Right cardiac atrium (tissue), 5 donors: ENCODE results near the gene C22orf31. TPM values are rescaled to one million over a fixed set of nuclear protein-coding genes. Genes with fewer than 3 reads are reported as not detected.

Source experiments
- ATAC-seq, 2 donors: fragments of 200-7000 bp; cut with Tn5 transposase; one replicate each; pipeline versions ENCODE4 v1.8.0 to v1.9.1; 2020; ENCODE audit warnings: moderate library complexity in 2 of 2, mild to moderate bottlenecking in 1 of 2
- DNase-seq, 3 donors: peaks; one replicate each; pipeline ENCODE4 v3.0.0-alpha.2; 2020
- H3K27ac ChIP-seq: one replicate; pipeline ENCODE4 v1.5.1; 2013; ENCODE audit warnings: mild to moderate bottlenecking, low read length, control low read depth, moderate library complexity
- H3K27me3 ChIP-seq: one replicate; pipeline ENCODE4 v1.6.1; 2013; ENCODE audit not compliant: control insufficient read depth, insufficient read depth
- H3K4me1 ChIP-seq: one replicate; pipeline ENCODE4 v1.6.1; 2013; ENCODE audit warnings: low read length; ENCODE audit not compliant: control insufficient read depth, insufficient read depth
- H3K4me3 ChIP-seq: one replicate; pipeline ENCODE4 v1.5.1; 2013; ENCODE audit warnings: low read length, control low read depth
- H3K9me3 ChIP-seq: one replicate; pipeline ENCODE4 v1.6.1; 2013; ENCODE audit warnings: low read length; ENCODE audit not compliant: control insufficient read depth
- WGBS: extraction: QIAGEN DNeasy Blood & Tissue Kit; methylation state at CpG from one replicate; pipeline ENCODE4 v1.1.7; 2013; 5-methylcytosine and 5-hydroxymethylcytosine counted together
- intact Hi-C, 4 donors: fragments of 100-400 bp; cut with DNase I; formaldehyde crosslinking; loops; one replicate each; pipeline versions ENCODE4 v1.11.0 to v1.14.0; 2022 to 2023
- polyA plus RNA-seq: library from polyadenylated mRNA; stranded (reverse); fragments of 200-250 nt; gene quantifications from one replicate; pipeline ENCODE4 v1.2.3, GENCODE V29; 2013
- total RNA-seq, 4 donors: library from RNA; stranded (reverse); fragmentation: NEBNext Ultra II Directional; extraction: Animal tissue kit (Norgen Biotek cat#: 25700); gene quantifications; one replicate each; pipeline ENCODE4 v1.2.1, GENCODE V29; 2021
- donor health status: healthy with polysubstance abuse.
- donor health status: DM: no; HTN: yes; CAD: no.
- donor health status: DM: no; HTN: no; CAD: no.
- donor health status: DM: no; HTN: yes; CAD: no; lungs with severe emphysema.
- donor health status: DM: yes; HTN: yes; CAD: no.

The C22orf31 gene
- total and polyA plus RNA-seq, 5 donors, result 0.14 to 0.46 (median 0.31) TPM; not detected in 2

DNA sequence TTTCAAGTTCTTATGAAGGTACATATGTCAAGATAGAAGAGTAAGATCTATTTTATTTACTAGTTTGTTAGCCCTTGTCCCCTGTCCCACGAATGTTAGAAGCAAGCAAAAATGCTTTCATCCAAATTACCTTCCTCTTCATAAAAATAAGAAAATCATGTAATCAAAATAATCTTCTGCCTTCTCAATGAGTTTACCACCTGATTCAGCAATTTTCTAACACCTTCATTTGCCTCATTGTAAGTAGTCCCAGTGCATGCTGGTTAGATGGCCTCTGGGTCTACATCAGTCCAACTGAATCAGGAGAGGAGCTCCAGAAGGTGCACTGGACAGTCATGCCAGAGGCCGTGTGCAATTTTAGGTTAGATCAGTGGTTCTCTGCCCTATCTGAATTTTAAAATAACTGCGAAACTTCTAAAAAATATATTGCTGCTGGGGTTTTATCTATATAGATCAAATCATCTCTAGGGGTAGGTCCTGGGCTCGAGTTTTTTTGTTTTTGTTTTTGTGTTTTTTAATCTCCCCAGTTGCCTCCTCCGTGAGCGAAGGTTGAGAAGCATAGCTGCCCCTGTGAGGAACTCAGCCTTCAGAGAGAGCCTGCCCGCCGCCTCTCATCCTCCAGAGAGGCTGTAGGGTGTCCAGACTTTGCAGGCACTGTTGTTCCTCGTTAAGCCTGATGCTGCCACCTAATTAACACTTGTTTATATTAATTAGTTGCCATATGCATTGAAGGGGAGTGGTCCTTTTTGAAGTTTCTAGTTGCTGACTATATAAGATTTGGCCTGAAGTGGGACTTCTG is 32.2 kb downstream of the C22orf31 start:
- WGBS, result 96% methylated on average over 9 of the region's 9 CpGs
- H3K9me3 ChIP-seq, result no peaks in the 10 kb centered on the region

DNA sequence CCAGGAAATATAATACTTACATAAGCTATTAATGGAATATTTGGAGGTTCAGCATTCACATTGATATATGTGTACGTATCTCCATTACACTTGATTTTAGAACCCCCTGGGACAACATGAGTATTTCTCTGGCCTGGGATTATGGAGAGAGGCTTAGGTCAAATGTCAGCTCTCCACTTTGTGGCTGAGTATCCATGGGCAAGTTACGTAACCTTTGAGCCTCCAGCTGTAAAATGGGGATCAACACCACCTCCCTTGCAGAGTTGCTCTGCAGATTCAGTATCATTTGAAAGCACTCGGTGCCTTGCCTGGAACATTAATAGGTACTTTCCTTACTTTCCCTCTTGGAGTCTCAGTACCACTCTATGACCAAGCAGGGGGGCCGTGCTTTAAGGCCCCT is 33.2 kb downstream of the C22orf31 start:
- H3K9me3 ChIP-seq, result no peaks in the 10 kb centered on the region
- DNase-seq (no peak), ATAC-seq (no peak)
- WGBS, result 91% methylated on average over 4 of the region's 4 CpGs
- H3K4me3 ChIP-seq, result no peak overlapping the region
- intact Hi-C loops, result no loop called here
- peaks cover 4% of the 10 kb centered on the region for H3K4me1 ChIP-seq
- no peaks in the 10 kb centered on the region for H3K27me3 ChIP-seq
- H3K27ac ChIP-seq, result no peak overlapping the region

More for the DNA sequence above, 32.2 kb downstream of the C22orf31 start:
- H3K4me3 ChIP-seq, result no peak overlapping the region
- H3K27ac ChIP-seq, result no peak overlapping the region
- DNase-seq, result no peak
- no peaks in the 10 kb centered on the region for H3K27me3 ChIP-seq
- ATAC-seq, result no peak
- H3K4me1 ChIP-seq, result peaks cover 4% of the 10 kb centered on the region
- intact Hi-C loops, result no loop called here

DNA sequence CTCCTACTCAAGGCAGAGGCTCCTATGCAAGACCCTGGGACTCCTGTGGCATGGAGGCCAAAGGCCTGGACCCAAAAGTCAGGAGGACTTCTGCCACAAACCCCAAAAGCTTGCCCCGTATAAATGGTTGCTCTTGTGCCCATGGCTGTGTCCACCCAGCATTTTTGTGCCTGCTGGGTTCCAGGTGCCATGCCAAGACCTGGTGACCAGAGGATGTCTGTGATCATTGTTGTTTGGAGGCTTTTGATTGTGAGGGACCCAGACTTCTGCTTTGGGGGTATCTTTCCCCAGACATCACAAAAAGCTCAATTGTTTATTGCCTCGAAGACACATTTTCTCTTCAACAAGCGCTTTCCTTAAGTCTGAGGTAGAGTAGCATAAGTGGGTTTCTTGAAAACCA is 35.1 kb downstream of the C22orf31 start:
- no peak for DNase-seq
- H3K27me3 ChIP-seq, result no peaks in the 10 kb centered on the region

DNA sequence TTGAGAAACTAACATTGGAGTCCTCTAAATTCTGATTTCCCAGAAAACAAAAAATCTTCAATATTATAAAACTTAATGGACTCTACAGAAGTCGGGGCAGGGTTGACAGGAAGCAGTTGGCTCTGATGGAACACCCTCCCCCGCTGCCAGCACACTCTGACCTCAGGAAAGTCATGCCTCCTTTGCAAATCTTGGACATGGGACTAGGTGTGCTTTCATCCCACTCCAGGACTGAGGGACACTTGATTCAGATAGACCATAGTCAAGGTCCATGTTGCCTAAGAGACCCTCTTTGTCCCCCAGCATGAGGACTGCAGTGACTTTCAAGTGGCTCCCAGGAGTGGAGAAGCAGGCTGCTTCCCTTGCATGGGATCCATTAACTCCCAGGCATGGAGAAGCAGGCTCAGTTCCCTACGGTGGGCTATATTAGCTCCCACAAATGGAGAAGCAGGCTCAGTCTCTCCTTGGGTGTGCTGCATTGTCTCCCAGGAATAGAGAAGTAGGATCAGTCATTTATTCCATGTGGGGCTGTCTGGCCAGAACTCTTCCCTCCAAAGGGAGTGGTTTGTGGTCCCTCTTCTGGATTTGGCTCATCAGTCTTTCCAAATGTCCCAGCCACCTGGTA is 38.3 kb downstream of the C22orf31 start:
- Histone ChIP-seq H3K4me3 (no peak overlapping the region), H3K4me1 (peaks cover 3% of the 10 kb centered on the region), H3K27ac (no peak overlapping the region), H3K27me3 (no peaks in the 10 kb centered on the region), H3K9me3 (no peaks in the 10 kb centered on the region)
- DNase-seq, result no peak
- WGBS, result 57% methylated on average over 3 of the region's 3 CpGs
- ATAC-seq, result peak; percentile 31 to 56
- intact Hi-C loops, result no loop called here

More for the DNA sequence above, 35.1 kb downstream of the C22orf31 start:
- H3K27ac ChIP-seq, result no peak overlapping the region
- H3K9me3 ChIP-seq, result no peaks in the 10 kb centered on the region
- peaks cover 5% of the 10 kb centered on the region for H3K4me1 ChIP-seq
- no peak for ATAC-seq
- intact Hi-C loops, result no loop called here
- H3K4me3 ChIP-seq, result no peak overlapping the region
- WGBS, result 96% methylated on average over 3 of the region's 3 CpGs

DNA sequence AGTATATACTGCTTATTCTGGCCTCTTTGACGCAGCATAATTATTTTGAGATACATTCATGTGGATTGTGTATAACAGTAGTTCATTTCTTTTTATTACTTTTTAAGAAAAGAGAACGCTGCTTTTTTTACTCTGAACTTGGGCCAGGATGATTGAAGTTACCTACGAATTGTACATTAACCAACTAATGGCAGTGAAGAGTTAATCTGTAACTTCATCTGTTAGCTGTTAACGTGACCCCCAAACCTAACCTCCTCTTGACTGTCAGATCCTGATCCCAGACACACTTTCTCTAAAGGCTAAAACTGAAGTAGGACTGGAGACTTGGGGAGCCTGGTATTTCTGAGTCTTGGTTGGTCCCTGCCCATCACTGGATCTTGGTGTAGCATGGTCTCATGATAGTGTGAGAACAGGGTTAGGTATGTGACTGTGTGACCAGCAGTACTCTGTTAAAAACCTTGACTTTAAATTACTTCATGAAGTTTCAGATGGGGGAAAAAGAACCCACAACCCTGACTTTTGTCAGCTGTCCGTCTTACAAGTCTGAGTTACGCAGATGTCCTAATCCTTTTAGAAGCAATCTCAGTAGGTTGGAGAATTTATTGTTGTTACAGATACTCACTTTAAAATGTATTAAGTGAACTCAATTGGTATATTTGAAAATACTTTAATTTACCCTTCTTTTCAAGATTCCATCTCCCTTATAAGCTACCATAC is 39.4 kb downstream of the C22orf31 start:
- WGBS, result 86% methylated on average over 6 of the region's 6 CpGs
- intact Hi-C loops, result no loop called here
- Histone ChIP-seq H3K27me3 (no peaks in the 10 kb centered on the region), H3K27ac (no peak overlapping the region), H3K9me3 (no peaks in the 10 kb centered on the region), H3K4me3 (no peak overlapping the region), H3K4me1 (peaks cover 3% of the 10 kb centered on the region)
- DNase-seq (no peak), ATAC-seq (no peak)

DNA sequence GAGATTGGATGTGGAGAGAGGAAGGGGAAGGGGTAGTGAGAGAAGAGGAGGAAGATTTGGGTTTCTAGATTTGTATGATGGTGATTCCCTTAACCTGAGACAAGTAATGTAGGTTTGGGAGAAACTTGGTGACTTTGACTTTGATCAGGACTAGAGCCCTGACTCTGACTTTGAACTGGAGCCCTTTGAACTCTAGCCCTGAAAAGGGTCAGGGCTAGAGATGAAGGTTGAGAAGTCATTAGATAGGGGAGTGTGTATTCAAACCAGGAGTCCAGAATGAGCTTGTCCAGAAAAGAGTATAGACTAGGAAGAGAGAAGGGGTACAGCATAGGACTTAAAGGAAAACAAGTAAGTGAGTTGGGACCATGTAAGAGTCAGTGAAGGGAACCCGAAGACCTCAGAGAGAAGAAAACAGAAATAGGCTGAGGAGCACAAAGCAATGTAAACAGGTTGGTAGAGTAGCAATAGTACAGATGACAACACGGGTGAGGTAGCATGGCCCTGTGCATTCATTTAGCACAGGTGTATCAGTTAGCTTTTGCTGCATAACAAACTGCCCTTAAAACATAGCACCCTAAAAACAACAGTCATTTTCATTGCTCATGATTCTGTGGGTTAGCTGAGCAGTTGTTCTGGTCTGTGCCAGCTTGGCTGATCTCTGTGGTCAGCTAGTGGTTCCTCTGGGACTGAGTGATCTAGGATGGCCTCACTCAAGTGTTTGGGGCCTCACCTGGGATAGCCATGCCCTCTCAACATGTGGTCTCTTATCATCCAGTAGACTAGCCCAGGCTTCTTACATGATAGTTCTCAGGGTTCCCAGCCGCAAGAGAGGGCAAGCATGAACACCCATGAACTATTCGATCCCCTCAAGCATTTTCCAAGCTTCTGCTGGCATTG is 43.1 kb downstream of the C22orf31 start:
- Histone ChIP-seq H3K9me3 (no peaks in the 10 kb centered on the region), H3K4me1 (peaks cover 6% of the 10 kb centered on the region), H3K27ac (no peak overlapping the region), H3K4me3 (no peak overlapping the region), H3K27me3 (no peaks in the 10 kb centered on the region)
- ATAC-seq (no peak), DNase-seq (no peak)
- WGBS, result 97% methylated on average over 4 of the region's 4 CpGs
- intact Hi-C loops, result no loop called here

DNA sequence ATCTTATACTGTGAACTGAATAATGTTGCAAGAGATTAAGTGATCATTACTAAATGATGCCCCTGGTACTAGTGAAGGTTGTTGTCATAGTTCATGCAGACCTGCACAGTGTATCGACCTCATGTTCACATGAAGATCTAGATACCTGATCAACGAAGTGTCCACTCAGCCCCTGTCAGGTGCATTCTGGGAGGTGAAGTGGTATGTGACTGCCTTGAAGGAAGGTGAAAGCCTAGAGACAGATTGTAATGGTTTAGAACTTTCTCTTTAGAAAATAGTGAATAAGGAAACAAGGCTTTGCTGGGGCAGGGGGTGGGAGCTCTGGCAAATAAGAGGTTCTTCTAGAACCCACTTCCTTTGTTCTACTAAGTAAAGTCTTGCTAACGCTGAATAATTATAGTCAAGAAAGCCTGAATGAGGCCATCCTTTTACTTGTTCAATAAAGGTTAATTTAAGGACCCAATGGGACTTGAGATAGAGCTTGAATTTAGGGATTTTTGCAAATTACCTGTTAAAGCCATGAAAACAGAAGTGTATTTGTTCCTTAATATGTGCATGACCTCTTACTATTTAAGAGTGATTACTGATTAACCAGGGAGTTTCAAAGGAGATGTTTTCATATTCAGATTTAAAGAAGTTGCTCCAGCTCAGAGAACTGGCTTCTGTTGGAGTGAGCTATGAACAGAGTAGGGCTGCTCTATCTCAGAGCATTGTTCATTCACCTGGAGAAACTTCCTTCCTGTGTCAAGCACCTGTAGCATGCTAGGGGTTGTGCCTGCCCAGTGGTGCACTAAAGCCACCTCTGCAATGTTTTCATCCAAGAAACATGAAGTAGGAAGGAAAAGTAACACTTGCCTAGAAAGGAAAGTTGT is 45.3 kb downstream of the C22orf31 start:
- intact Hi-C loops, result no loop called here
- WGBS, result 87% methylated on average over 3 of the region's 3 CpGs
- no peak for ATAC-seq
- Histone ChIP-seq H3K4me1 (peaks cover 11% of the 10 kb centered on the region), H3K27ac (no peak overlapping the region), H3K27me3 (no peaks in the 10 kb centered on the region), H3K9me3 (no peaks in the 10 kb centered on the region), H3K4me3 (no peak overlapping the region)
- DNase-seq, result no peak

DNA sequence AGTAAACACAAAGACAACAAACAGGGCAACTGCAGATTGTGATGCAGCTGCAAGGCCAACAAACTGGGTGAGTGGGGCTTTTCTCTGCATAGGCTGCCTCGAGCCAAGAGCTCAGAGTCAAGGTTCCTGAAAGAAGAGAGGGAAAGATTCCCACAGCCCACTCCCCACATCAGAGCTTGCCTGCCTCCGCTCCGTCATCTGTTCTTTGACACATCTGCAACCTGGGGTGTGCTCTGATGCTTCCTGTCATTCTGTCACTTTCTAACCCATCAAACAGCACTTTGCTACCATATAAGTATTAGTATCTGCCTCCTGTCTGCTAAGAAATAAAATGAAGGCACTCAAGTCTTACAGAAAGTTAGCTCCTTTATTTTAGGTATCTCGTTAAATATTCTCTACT is 46.9 kb downstream of the C22orf31 start:
- no peaks in the 10 kb centered on the region for H3K27me3 ChIP-seq
- peaks cover 13% of the 10 kb centered on the region for H3K4me1 ChIP-seq
- H3K4me3 ChIP-seq, result no peak overlapping the region
- no peak overlapping the region for H3K27ac ChIP-seq
- intact Hi-C loops, result no loop called here
- H3K9me3 ChIP-seq, result no peaks in the 10 kb centered on the region
- 77% methylated on average over 4 of the region's 4 CpGs for WGBS
- no peak for ATAC-seq
- DNase-seq, result no peak

DNA sequence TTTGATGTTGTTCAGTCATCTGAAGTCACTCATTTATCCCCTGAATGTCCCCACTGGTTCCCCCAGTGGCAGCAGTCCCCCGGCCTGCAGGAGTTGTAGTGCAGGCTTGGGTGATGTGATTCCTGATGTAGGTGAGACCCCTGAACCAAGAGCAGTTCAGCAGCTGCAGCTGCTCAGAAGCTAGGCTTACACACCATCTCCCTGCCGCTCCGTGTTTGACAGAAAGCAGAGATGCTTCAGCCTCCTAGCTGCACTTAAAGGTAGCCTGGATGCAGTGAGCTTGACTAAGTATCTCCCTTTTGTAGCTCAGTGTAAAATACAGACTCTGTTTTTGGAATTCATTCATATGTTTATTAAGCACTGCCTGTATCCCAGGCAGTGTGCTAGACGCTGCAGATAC is 47.3 kb downstream of the C22orf31 start:
- Histone ChIP-seq H3K9me3 (no peaks in the 10 kb centered on the region), H3K27ac (no peak overlapping the region), H3K4me3 (no peak overlapping the region), H3K4me1 (peaks cover 13% of the 10 kb centered on the region), H3K27me3 (no peaks in the 10 kb centered on the region)
- no peak for ATAC-seq
- DNase-seq, result no peak
- WGBS, result 84% methylated on average over 4 of the region's 4 CpGs
- intact Hi-C loops, result no loop called here

DNA sequence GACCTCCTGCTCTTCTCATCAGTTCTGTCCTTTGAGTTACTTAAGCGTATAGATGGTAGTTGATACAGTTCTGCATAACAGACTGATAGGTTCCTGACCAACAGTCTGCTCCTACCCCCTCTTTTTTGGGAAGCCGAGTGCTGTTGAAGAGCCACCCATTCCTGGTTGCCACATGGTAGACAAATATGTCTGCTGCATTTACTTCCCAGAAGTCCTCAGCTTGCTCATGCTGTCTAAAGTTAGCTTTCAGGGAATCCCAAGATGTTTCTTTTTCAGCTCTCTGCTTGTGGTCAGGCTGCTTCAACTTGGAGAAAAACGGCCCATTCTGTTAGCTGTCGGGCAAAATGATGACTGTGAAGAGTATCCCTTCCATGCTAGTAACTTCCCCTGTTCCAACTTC is 48.7 kb downstream of the C22orf31 start:
- H3K9me3 ChIP-seq, result no peaks in the 10 kb centered on the region
- H3K27me3 ChIP-seq, result no peaks in the 10 kb centered on the region
- ATAC-seq, result no peak
- H3K4me1 ChIP-seq, result peaks cover 13% of the 10 kb centered on the region
- WGBS, result 95% methylated on average over 4 of the region's 4 CpGs
- DNase-seq, result no peak
- intact Hi-C loops, result no loop called here
- no peak overlapping the region for H3K4me3 ChIP-seq
- H3K27ac ChIP-seq, result no peak overlapping the region
